ENCODE measurements around the gene AHI1.

DNA sequence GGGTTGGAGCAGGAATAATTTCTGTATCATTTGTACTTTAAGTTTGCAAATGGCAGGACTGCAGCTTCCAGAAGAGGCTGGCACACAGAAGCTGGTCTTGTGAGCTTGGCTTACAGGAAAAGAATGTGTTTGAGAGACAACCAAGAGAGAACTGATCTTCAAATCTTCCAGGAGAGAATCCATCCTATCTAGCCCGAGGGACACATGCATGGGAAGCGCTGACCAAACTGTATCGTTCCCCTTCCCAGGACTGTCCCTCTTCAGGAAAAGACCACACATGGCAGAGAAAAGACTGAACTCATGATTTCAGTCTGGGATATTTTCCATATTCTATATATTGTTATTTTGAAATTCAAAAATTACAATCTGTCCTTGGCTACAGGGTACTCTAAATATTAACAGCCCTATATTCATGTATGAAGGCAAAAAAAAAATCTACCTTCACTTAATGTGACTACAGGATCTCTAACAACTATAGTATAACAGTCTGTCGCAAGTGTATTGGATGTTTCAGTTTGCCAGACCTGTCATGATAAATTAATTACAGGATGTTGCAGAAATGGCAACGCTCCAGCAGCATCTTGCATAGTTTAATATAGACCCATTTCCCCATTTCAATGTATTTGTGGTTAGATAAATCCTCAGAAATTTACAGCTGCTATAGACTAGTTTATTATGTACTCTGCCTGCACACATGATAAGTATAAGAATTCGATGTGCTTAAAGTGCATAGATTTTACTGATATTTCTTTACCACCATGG is 217.0 kb downstream of the AHI1 start:
- TF ChIP-seq, protein P1, sequence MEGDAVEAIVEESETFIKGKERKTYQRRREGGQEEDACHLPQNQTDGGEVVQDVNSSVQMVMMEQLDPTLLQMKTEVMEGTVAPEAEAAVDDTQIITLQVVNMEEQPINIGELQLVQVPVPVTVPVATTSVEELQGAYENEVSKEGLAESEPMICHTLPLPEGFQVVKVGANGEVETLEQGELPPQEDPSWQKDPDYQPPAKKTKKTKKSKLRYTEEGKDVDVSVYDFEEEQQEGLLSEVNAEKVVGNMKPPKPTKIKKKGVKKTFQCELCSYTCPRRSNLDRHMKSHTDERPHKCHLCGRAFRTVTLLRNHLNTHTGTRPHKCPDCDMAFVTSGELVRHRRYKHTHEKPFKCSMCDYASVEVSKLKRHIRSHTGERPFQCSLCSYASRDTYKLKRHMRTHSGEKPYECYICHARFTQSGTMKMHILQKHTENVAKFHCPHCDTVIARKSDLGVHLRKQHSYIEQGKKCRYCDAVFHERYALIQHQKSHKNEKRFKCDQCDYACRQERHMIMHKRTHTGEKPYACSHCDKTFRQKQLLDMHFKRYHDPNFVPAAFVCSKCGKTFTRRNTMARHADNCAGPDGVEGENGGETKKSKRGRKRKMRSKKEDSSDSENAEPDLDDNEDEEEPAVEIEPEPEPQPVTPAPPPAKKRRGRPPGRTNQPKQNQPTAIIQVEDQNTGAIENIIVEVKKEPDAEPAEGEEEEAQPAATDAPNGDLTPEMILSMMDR (IDR thresholded peaks at IDR 0.05) = no peak
- no peak for TF ChIP-seq POLR2A (IDR thresholded peaks at IDR 0.05)

Measured in testis (tissue), 2 donors.